ENCODE results near the gene PARVB. TPM values are rescaled to one million over a fixed set of nuclear protein-coding genes. Genes with fewer than 3 reads are reported as not detected.

Gene PARVB
- total RNA-seq, 1 donor from 2014 or later, result 11.8 TPM

DNA sequence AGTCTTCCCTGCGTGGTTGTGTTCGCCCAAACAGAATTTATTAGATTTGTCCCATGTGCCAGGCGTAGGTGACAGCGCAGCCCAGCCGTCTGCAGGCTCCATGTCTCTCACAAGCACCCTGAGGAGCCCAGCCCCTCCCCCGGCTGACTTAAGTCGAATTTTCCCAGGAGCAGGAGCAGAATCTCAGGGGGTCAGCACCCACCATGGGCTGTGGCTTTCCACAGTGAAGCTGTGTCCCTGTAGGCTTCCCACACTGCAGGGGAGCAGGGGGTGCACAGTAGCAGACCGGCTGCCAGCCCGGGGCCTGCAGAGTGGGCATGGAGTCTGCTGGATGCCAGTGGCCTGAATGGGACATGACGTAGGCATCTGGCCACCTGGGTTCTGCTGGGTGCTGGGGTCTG, 172.6 kb downstream of the PARVB start:
- no peak for DNase-seq (ENCODE audit: low spot score)

DNA sequence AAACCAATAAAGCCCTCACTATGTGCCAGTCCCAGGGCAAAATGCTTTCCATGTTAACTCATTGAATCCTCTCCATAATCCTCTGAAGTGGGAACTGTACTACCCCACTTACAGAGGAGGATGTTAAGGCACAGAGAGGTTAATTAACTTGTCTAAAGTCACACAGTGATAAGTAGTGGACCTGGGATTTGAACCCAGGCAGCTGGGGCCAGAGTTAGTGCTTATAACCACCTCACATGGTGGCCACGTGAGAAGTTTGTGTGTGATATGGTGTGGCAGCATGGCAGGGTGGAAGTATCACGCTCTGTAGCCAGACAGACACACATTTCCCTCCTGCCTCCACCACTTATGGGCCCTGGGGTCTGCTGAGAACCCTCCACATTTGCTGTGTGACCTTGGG, 173.2 kb downstream of the PARVB start:
- no peak for DNase-seq (ENCODE audit: low spot score)

DNA sequence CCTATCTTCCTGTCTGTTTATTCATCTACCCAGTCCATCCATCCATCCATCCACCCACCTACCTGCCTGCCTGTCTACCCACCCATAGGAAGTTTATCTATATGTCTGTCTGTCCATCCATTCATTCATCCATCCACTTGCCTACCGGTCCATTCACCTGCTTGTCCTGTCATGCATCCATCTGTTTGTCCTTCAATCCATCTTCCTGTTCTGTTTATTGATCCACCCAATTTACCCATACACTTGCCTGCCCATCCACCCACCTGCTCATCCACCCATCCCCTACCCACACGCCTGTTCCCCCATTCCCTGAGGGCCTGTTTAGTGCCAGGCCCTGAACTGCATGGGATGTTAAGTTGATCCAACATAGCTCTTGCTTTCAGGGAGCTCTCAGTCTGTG, 175.1 kb downstream of the PARVB start:
- no peak for DNase-seq (ENCODE audit: low spot score)

DNA sequence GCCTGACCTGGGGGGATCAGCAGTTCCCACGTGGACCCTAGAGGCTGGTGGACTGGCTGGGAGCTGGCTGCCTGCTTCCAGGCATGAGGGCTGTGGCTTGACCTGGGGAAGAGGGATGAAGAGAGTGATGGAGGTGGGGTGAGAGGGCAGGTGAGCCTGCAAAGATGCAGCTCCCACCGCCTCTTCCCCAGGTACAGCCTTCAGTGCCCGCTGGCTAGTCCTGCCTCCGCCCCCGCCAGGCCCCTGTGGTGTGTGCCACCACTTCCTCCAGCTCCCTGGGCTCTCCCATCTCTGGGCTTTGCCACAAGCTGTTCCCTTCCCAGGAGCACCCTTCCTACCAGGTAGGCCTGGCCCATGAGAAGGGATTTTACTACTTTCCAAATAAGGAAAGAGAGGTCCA, 175.8 kb downstream of the PARVB start:
- no peak for DNase-seq (ENCODE audit: low spot score)

DNA sequence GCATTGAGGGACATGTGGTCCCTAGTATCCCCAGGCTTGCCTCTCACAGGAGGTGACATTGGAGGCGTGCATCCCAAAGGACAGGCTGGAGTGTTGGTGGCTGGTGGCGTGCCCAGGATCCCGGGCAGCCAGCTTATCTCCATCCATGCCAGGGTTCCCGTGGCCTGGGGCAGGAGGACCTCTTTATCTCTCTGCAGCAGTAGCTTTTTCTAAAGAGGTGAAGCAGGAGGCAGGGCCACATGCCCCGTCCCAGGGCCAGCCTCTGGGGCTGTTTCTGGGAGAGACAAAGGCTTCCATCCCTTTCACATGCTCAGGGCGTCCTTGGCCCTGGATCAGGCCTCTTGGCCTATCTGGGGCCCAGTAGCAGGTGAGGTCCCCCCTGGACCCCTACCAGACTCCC, 176.3 kb downstream of the PARVB start:
- DNase-seq (ENCODE audit: low spot score), result no peak

DNA sequence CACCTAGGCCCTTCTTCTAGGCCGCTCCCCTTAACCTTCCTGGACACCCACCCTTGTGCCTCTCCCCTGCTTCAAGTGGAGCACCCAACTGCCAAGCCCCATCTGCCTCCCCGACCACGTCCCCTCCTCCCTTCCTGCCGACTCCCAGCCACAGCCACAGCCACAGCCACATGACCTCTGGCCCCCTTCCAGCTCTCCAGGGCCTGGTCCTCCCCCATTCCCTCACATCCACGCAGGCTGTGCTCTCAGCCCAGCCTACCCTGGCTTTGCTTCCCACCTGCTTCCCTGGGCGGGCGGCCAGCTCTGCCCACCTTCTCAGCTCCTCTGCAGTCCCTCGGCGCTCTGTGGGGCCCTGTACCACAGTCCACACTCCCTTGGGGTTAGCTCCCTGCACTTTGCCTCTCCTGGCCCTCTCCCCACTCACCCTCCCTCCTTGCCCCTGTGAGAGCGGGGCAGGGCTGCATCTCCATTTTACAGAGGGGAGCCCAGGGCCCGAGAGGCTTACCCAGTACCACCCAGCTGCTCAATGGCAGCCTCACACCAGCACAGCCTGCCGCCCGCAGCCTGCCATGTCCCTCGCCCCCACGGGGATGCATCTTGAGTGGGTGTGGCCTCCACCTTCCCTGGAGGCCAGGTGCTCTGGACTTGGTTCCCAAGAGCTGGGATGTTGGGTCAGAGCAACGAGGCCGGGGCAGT, 176.9 kb downstream of the PARVB start:
- DNase-seq (ENCODE audit: low spot score), result no peak

DNA sequence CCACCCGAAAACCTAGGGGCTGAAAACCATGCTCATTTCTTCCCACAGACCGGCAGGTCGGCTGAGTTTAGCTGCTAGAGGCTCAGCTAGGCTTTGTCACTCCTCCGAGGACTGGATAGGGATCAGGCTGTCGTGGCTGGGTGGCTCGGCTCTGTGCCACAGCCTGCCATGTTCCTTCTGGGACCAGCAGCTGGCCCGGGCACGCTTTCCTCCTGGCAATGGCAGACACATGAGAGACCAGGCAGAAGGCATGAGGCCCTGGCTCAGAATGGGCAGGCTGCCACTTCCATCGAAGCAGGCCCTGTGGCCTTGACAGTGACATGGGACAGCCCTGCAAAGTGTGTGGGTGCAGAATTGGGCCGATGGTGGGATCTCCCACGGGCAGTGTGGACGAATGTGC, 177.6 kb downstream of the PARVB start:
- no peak for DNase-seq (ENCODE audit: low spot score)

DNA sequence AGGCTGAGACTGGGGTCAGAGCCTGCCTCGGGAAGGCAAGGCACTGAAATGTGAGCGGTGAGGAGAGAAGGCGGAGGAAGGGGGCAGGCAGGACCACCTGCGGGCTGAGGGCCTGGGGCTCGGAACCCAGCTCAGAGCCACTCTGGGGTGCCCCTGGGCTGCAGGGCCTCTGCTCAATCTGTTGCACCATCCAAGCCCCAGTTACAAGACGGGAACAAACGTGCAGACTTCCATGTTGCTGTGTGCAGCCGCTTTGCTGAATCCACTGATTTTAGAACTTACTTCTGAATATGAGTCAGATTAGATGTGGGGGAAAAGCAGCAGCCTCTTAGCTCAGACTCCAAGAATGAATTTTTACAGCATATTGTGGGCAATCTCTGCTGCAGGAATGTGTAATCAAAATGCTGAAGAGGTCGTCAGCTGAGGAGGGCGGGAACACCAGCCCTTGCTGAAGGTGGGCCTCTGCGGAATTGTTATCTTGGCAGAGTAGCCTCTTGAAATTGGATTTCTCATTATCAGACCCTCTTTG, 178.2 kb downstream of the PARVB start:
- peak; percentile 89 for DNase-seq (ENCODE audit: low spot score)

DNA sequence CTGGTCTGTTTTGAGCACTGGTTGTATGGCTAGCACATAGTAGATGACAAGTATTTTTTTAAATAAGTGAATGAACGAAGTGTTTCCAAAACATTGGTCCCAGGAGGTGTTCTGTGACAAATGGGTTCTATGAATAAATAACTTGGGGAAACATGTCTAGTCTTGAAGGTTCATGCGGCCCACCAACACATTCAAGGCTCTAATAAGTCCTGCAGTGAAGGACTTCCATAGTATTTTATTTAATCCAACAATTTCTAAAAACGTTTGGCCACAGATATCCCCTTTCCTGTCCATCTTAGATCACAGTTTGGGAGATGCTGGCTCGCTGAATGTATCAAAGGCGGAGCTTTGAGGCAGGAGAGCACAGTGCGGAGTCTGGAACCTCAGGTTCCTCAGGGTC, 179.1 kb downstream of the PARVB start:
- DNase-seq (ENCODE audit: low spot score), result no peak

DNA sequence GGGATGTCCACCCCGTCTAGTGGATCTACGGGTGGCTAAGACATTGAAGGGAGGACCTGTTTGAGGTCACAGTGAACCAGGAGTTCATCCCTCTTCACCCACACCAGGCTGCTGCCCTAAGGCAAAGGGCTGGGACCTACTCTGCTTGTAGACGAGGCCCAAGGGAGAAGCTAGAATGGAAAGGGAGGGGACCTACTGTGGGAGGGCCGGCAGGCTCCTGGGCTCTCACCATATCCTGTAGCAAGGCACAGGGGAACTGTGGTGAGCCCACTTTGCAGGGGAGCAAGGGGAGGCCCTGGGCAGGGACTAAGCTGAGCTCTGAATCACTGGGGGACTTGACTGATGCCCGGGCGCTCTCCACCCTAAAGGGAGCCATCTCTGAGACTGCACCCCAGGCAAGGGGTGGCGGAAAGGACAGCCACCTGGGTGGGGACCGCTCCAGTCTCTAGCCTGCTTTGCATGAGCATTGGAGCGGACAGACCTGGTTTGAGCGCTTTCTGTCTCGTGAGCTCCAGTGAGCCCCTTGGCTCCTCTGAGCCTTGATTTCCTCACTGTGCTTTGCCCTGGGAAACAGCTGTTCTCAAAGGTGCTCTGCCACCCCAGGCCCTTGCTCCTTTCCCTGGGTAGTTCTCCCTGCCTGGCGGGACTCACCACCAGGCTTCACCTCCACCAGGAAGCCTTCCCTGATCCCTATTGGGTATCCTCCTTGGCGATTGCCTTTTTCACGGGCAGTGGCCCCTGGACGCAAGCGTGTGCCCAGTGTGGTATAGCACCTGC, 180.8 kb downstream of the PARVB start:
- no peak for DNase-seq (ENCODE audit: low spot score)

DNA sequence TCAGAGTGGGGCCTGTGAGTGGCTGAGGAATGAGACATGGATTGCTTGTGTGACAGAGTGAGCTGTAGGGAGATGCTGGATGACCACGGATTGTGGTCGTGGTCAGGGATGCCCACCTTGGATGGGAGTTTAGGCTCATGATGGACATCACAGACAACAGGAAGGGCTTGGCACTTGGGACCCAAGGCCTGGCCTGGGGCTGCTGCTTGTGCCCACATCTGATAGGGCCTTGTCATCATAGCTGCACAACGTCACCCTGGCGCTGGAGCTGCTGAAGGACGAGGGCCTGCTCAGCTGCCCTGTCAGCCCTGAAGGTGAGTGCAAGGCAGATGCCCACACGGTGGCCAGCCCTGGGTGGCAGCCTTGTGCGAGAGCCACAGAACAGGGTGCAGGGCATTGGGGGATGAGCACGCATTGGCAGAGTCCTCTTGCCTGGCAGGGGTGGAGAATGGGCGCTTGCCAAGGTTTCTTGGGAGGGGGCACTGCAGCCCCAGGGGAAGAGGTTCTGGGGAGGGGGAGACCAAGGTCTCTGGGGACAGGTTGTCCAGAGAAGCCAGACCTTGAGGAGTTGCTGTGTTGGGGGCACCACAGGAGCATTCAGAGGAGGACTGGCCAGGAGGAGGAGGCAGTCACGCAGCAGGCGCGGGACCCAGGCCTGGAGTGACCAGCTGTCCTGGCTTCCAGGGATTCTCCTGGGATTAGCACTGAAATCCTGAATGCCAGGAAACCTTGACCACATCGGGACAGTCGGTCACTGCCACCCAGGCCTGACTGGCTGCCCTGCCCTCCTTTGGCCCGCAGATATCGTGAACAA, 181.6 kb downstream of the PARVB start:
- DNase-seq (ENCODE audit: low spot score), result no peak

DNA sequence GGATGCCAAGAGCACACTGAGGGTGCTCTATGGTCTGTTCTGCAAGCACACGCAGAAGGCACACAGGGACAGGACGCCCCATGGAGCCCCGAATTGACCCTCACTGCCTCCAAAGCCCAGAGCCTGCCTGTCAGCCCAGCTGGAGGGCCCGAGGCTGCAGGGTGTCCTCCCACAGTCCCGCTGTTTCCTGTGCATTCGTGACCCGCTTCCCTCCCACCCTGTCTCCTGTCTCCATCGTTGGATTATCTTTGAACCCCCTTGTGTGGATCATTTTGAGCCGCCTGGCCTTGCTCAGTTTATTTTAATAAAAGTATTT, 182.2 kb downstream of the PARVB start:
- DNase-seq (ENCODE audit: low spot score), result no peak

DNA sequence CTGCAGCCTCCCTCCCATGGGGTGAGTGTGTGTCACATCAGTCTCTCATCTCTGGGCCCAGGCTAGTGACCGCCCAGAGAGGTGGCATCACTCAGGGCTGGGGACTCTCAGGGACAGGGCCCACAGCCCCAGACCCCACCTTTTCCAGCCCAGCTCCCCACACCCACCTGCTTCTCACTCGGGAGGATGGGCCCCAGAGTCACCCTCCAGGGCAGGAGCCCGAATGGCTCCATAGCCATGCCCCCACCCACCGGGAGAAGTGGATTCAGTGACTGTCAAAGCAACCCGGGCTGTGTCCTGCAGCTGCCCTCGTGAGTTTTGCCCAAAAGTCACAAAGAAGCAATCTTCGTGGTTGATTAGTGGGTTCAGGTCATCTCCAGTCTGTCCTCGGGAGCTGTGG, 182.6 kb downstream of the PARVB start:
- no peak for DNase-seq (ENCODE audit: low spot score)

DNA sequence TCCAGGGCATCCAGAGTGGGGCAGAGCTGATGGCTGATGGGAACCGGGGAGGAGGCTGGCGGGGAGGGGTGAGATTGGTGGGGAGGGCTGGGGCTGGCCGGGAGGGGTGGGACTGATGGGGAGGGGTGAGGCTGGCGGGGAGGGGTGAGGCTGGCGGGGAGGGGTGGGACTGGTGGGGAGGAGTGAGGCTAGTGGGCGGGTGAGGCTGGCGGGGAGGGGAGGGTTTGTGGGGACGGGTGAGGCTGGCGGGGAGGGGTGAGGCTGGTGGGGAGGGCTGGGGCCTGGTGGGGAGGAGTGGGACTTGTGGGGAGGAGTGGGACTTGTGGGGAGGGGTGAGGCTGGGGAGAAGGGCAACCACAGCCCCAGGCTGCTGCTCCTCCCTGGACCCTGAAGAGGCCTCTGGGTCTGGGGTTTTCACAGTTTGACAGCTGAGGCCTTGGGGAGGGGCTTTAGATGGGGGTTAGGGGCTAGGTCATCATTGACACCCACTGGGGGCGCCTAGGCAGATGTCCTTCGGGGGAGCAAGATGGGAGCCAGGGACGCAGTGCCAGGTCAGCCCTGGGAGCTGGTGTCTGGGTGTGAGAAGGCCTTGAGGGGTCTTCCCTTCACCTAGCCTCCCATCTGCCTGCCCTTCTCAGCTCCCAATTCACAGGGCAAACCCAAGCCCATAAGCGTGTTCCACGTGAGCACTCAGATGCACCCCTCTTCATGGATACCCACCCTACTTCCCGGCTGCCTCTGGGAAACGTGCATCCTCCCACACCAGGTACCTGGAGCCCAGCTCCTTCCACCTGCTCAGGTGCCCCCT, 183.3 kb downstream of the PARVB start:
- no peak for DNase-seq (ENCODE audit: low spot score)

DNA sequence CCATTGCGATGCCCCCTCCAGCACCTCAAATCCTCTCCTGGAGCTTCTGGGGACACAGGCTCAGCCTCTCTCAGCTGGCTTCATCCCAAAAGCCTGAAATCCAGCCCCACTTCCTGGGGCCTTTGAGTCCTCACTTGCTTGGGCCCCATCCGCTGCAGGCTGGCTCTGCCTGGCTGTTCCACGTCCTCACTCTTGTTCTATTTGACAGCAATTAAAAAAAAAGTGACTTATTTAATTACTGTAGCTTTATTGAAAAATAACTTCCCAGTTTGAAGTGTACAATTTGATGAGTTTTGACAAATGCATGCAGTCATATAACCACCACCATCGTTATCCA, 183.8 kb downstream of the PARVB start:
- no peak for DNase-seq (ENCODE audit: low spot score)

DNA sequence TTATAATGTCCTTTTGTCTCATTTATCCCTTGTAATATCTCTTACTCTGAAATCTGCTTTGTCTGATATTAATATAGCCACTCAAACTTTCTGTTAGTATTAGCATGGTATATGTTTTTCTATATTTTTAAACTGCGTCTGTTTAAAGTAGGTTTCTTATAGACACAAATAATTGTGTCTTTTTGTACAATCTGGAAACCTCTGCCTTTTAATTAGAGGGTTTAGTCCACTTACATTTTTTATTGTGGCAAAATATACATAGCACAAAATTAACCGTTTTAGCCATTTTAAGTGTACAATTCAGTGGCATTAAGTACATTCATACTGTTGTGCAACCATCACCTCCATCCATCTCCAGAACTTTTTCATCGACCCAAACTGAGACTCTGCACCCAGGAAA, 185.2 kb downstream of the PARVB start:
- DNase-seq (ENCODE audit: low spot score), result no peak

DNA sequence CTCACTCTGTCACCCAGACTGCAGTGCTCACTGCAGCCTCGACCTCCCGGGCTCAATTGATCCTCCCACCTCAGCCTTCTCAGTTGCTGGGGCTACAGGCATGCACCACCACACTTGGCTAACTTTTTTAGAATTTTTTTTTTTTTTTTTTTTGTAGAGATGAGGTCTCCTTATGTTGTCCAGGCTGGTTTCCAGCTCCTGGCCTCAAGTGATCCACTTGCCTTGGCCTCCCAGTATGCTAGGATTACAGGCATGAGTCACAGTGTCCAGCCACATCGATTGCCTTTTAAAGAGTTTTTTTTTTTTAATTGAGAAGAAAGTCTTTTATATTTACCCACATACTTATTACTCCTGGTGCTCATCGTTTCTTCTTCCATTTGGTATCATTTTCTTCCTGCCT, 186.6 kb downstream of the PARVB start:
- DNase-seq (ENCODE audit: low spot score), result peak; percentile 49

DNA sequence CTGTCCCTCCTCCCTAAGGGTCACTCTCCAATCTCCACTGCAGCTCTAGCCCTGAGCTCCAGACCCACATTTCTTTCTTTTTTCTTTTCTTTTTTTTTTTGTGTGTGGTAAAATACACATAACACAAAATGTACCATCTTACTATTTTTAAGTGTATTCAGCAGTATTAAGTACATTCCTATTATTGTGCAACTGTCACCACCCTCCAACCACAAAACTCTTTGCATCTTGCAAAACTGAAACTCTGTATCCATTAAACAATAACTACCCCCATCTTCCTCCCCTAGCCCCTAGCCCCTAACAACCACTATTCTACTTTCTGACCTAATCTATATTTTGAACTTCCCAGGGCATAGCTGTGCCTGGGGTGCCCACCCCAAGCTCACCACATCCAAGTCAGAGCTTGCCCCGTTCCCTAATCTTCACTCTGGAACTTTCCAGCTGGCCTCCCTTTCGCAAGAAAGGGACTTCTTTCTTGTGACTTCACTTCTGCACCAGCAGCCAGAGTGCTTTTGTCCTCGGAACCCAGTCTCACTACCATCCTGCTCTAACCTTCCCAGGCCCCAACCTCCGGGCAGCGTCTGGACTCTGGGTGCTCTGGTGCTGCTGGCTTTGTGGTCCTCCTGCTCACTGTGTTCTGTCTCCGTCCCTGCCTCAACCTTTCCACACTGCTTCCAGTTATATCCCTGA, 187.3 kb downstream of the PARVB start:
- DNase-seq (ENCODE audit: low spot score), result peak; percentile 14

DNA sequence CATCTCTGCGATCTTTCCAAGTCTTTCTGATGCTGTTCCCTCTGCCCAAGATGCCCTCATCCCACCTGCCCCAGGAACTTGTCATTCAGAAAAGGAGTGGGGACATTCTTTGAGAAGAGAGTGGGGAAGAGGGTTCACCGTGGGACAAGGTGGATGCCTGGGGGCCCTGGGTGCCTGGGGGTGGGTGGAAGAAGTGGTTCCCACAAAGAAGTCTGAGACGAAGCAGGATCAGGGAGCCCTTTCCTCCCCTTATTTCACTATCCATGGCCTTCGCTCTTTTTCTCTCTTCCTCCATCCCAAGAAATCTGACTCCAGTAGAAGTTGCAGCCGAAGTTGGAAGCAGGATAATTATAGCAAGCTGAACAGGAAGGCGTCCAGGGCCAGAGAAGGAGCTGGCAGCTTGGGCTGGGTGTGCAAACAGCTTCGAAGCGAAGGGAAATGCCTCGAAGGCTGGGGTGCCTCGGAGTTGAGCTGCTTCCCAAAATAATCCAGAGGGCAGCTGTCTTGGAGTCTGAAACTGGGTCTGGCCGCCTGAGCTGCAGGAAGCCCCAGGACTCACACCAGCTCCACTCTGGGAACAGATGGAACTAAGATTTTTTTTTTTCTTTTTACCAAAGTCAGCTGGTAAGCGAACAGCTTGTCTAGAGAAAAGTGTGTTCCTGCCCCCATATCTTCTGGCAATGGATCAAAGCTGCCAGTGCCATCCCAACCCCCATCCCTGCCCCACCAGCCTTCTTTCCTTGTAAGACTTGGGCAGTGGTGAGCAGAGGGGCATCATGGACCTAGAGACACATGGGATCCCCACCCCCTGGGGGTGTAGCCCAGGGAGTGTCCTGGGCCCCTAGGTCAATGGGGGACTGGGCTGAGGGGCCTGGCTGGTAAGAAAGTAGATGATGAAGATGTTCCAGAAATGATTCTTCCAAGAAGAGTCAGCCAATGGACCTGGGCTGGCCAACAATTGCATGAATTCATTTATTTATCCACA, 188.1 kb downstream of the PARVB start:
- DNase-seq (ENCODE audit: low spot score), result peak; percentile 82

DNA sequence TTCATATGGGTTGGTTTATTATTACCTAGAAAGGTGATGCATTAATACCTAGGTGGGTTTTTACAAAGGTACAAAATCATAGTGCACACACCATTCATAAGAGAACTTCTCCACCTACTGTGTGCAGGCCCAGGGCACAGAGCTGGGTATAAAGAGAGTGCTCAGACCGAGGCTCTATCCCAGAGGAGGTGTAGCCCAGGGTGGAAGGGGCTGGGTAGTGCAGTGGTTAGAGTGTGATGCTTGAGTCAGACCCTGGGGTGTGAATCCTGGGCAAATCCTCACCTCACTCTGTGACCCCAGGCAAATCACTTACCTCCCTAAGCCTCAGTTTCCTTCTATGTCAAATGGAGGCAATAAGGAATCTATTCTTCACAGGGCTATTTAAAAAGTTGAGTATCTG, 188.8 kb downstream of the PARVB start:
- DNase-seq (ENCODE audit: low spot score), result no peak
